Calu3 (cell line): ENCODE measurements around the gene VWA3A. TPM values are rescaled to one million over a fixed set of nuclear protein-coding genes. Genes with fewer than 3 reads are reported as not detected.

ENCODE experiments used
- BruUV-seq: library from RNA; stranded (reverse); fragments of 400-500 nt; replicated peaks from 2 replicates; lab custom pipeline; 2021; lab: Mats Ljungman, UMichigan
- CTCF ChIA-PET: fragments of 300-600 bp; sonication (Branson Sonifier 250); formaldehyde crosslinking; loops from one replicate; lab custom pipeline; 2022; ENCODE audit warnings: antibody characterized with exemption; lab: Charles Lee
- DNase-seq: peaks from one replicate; pipeline ENCODE4 v3.0.0; 2022
- H3K27ac Mint-ChIP-seq: one replicate; pipeline ENCODE4 v1.8.0; 2022; ENCODE audit warnings: mixed read lengths; ENCODE audit not compliant: unreplicated experiment
- H3K27me3 Mint-ChIP-seq: one replicate; pipeline ENCODE4 v1.8.0; 2022; ENCODE audit warnings: mixed read lengths; ENCODE audit not compliant: unreplicated experiment
- H3K36me3 Mint-ChIP-seq: one replicate; pipeline ENCODE4 v1.8.0; 2022; ENCODE audit warnings: mild to moderate bottlenecking, moderate library complexity, mixed read lengths; ENCODE audit not compliant: insufficient read depth, unreplicated experiment
- H3K4me1 Mint-ChIP-seq: one replicate; pipeline ENCODE4 v1.8.0; 2022; ENCODE audit warnings: mild to moderate bottlenecking, low read depth, mixed read lengths; ENCODE audit not compliant: unreplicated experiment
- H3K4me3 Mint-ChIP-seq: one replicate; pipeline ENCODE4 v1.8.0; 2022; ENCODE audit warnings: mild to moderate bottlenecking, low read depth, moderate library complexity, mixed read lengths; ENCODE audit not compliant: unreplicated experiment
- H3K9me3 Mint-ChIP-seq: one replicate; pipeline ENCODE4 v1.8.0; 2022; ENCODE audit warnings: low read depth, mixed read lengths; ENCODE audit not compliant: unreplicated experiment
- intact Hi-C: fragments of 100-400 bp; cut with micrococcal nuclease; formaldehyde crosslinking; loops from one replicate; pipeline ENCODE4 v1.10.0; 2022; ENCODE audit not compliant: unreplicated experiment
- total RNA-seq: library from RNA; stranded (reverse); gene quantifications from 2 replicates; pipeline ENCODE4 v1.2.3, GENCODE V29; 2022
- TF ChIP-seq, protein P1 (sequence below): fragments of 200-600 bp; IDR thresholded peaks from one replicate; pipeline ENCODE4 v1.8.0; 2022; ENCODE audit warnings: antibody characterized with exemption; ENCODE audit not compliant: unreplicated experiment

VWA3A gene
- total RNA-seq, 1 experiment from 2014 or later, result 0.33 TPM

DNA sequence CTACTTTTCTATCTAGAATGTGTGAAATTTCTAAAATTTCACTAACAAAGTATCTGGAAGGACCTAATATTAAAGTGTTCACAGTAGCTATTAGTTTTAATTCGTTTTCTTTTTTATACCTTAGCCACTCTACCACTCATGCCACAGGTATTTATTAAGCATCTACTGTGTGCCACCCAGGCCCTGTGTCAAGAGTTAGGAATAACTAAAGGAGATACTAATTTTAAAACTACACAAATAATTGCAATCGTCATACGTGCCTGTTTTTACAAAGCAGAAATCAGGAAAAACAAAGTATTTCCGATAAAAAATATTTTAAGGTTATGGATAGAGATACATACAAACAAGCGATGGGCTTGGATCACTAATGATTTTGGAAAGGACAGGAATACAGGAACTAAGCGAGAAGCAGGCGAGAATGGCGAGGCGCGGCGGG is 113.3 kb downstream of the VWA3A start:
- H3K27ac Mint-ChIP-seq, result peak overlapping the region; percentile 91
- no peaks in the 10 kb centered on the region for H3K27me3 Mint-ChIP-seq
- TF ChIP-seq, protein P1, sequence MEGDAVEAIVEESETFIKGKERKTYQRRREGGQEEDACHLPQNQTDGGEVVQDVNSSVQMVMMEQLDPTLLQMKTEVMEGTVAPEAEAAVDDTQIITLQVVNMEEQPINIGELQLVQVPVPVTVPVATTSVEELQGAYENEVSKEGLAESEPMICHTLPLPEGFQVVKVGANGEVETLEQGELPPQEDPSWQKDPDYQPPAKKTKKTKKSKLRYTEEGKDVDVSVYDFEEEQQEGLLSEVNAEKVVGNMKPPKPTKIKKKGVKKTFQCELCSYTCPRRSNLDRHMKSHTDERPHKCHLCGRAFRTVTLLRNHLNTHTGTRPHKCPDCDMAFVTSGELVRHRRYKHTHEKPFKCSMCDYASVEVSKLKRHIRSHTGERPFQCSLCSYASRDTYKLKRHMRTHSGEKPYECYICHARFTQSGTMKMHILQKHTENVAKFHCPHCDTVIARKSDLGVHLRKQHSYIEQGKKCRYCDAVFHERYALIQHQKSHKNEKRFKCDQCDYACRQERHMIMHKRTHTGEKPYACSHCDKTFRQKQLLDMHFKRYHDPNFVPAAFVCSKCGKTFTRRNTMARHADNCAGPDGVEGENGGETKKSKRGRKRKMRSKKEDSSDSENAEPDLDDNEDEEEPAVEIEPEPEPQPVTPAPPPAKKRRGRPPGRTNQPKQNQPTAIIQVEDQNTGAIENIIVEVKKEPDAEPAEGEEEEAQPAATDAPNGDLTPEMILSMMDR, result no peak
- DNase-seq, result no peak
- no peaks in the 10 kb centered on the region for H3K9me3 Mint-ChIP-seq
- H3K36me3 Mint-ChIP-seq, result peaks cover 18% of the 10 kb centered on the region
- intact Hi-C loops, result loop anchor here (1.0 kb wide), 1 partner anchor 92 kb away; the partner anchor contains the start of gene POLR3E
- H3K4me1 Mint-ChIP-seq, result peaks cover 19% of the 10 kb centered on the region
- CTCF ChIA-PET, result interaction anchor here (0.6 to 1.4 kb wide), 8 partner anchors 9 to 404 kb away, joined by 3 to 15 read pairs (median 4); partner anchors contain the start of gene POLR3E
- TSS peak; percentile 96 for BruUV-seq
- H3K4me3 Mint-ChIP-seq, result peak overlapping the region; percentile 95

DNA sequence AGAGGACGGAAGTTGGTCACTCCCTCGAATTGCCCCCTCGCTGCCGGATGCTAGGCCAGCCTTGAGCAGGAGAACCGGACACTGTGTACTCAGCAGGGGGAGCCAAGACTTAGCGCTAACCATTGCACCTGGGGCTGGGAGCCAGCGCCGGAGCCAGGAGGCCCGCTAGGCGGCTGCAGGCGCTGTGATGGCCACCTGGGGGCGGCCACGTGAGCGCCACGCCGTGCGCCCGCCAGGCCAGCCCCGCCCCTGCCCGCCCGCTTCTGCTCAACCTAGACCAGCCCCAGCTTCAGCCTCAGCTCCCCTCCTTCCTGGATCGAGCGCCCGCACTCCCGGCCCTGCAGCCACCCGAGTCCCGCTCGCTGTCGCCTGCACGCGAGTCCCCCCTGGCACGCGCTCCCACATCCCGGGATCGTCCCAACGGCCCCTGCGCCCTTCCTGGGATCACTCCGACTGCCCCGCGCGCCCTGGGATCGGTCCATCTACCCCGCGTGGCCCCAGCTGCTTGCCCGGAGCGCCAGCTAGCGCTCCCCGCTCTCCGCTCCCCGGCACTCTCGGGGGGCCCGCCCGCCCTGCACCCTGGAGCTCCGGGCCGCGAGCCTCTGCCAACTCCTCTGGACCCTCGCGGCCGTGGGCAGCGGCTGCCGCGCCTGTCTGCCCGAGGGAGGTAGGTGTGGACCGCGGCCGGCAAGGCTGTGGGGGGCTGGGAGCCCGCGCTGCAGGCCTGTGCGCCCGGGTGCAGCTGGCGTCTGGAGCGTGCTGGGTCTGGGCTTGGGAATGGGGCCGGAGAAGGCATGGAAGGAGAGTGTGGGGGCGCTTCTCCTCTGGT is 113.9 kb downstream of the VWA3A start, which contains the start of gene EEF2K:
TSS of gene EEF2K (plus strand) at position 266 of the 829 bp plus-strand sequence. CDS start 19,452 bp downstream, outside the sequence.
- Mint-ChIP-seq H3K36me3 (peaks cover 18% of the 10 kb centered on the region), H3K9me3 (no peaks in the 10 kb centered on the region), H3K4me3 (peak within 1 kb of the TSS; percentile 95), H3K27me3 (no peaks in the 10 kb centered on the region), H3K27ac (peak within 1 kb of the TSS; percentile 91), H3K4me1 (peaks cover 22% of the 10 kb centered on the region)
- TF ChIP-seq, protein P1, result peak; percentile 87
- CTCF ChIA-PET, result interaction anchor here (0.6 to 1.4 kb wide), 11 partner anchors 10 to 1518 kb away, joined by 3 to 15 read pairs (median 5); partner anchors contain the start of gene POLR3E
- DNase-seq, result peak; percentile 98
- BruUV-seq, result no TSS peak
- intact Hi-C loops, result no loop called here

Other genes with a start within 250 kb of the VWA3A start
- gene NPIPB4, start 234.8 kb upstream of the VWA3A start, total RNA-seq, result 203 and 207 TPM in 2 replicates
- gene UQCRC2, start 139.2 kb upstream of the VWA3A start, total RNA-seq, result 328 and 343 TPM in 2 replicates
- not detected in 2 replicates for gene PDZD9, start 91.4 kb upstream of the VWA3A start, total RNA-seq
- 24.0 and 30.1 TPM in 2 replicates for gene MOSMO, start 84.4 kb upstream of the VWA3A start, total RNA-seq
- not detected in 2 replicates for gene SDR42E2, start 70.0 kb downstream of the VWA3A start, total RNA-seq
- gene EEF2K, start 113.7 kb downstream of the VWA3A start, total RNA-seq, result 25.8 and 31.8 TPM in 2 replicates
- 95.2 and 96.4 TPM in 2 replicates for gene POLR3E, start 204.9 kb downstream of the VWA3A start, total RNA-seq